GM06990 (cell line): ENCODE measurements around the gene KRTAP10-6.

Experiments used
- DNase-seq: peaks from one replicate; pipeline ENCODE4 v3.0.0-alpha.2; 2011; ENCODE audit not compliant: insufficient read length; ENCODE audit errors: extremely low read depth
- H3K27me3 ChIP-seq: replicated peaks from 2 replicates; pipeline ENCODE4 v1.6.0; 2011; ENCODE audit warnings: low read length; ENCODE audit not compliant: control insufficient read depth, insufficient read depth
- H3K36me3 ChIP-seq: 2 replicates; pipeline ENCODE4 v1.5.1; 2011; ENCODE audit warnings: low read length; ENCODE audit not compliant: control insufficient read depth, insufficient read depth
- H3K4me3 ChIP-seq: replicated peaks from 2 replicates; pipeline ENCODE4 v1.5.1; 2011; ENCODE audit warnings: low read depth, mild to moderate bottlenecking, control low read depth, low read length
- TF ChIP-seq, protein P1 (sequence below): IDR thresholded peaks from 2 replicates; pipeline ENCODE4 v1.5.1; 2011; ENCODE audit warnings: low read length, control low read depth, mild to moderate bottlenecking, inconsistent platforms; ENCODE audit not compliant: insufficient read depth, poor library complexity, severe bottlenecking

KRTAP10-6 gene

DNA sequence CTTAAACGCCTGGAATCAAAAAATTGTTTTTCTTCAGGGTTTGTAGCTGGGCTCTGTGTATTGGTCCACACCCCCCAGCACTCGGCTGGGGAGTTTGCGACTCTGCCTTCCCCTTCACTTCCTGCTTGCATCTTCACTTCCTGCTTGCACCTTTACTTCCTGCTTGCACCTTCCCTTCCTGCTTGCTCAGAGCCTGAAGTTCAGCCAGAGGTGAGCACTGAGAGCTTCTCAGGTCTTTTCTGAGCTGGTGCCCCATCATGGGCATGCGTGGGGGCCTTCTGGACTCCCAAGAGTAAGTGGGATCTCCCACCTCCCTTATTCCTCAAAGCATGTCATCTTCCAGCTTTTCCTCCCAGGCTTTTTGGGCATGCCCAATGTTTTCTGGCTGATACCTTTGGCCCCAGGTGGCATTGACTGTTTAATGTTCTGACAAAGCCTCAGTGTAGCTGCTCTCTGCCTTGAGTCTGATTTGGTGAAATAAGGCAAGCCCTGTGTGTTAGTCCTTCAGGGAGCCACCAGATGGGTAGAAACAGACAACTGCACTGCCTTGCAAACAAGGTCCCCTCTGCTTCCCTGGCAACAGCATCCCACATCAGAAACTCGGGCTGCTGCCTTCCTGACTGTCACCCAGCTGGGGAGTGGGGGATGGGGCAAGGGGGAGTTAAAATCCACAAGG is 44.5 kb downstream of the KRTAP10-6 start:
- Histone ChIP-seq H3K36me3 (no peaks in the 10 kb centered on the region), H3K4me3 (no peak overlapping the region), H3K27me3 (no peaks in the 10 kb centered on the region; the same call in 1 of the 2 replicates)
- DNase-seq, result no peak
- TF ChIP-seq, protein P1, sequence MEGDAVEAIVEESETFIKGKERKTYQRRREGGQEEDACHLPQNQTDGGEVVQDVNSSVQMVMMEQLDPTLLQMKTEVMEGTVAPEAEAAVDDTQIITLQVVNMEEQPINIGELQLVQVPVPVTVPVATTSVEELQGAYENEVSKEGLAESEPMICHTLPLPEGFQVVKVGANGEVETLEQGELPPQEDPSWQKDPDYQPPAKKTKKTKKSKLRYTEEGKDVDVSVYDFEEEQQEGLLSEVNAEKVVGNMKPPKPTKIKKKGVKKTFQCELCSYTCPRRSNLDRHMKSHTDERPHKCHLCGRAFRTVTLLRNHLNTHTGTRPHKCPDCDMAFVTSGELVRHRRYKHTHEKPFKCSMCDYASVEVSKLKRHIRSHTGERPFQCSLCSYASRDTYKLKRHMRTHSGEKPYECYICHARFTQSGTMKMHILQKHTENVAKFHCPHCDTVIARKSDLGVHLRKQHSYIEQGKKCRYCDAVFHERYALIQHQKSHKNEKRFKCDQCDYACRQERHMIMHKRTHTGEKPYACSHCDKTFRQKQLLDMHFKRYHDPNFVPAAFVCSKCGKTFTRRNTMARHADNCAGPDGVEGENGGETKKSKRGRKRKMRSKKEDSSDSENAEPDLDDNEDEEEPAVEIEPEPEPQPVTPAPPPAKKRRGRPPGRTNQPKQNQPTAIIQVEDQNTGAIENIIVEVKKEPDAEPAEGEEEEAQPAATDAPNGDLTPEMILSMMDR, result no peak

DNA sequence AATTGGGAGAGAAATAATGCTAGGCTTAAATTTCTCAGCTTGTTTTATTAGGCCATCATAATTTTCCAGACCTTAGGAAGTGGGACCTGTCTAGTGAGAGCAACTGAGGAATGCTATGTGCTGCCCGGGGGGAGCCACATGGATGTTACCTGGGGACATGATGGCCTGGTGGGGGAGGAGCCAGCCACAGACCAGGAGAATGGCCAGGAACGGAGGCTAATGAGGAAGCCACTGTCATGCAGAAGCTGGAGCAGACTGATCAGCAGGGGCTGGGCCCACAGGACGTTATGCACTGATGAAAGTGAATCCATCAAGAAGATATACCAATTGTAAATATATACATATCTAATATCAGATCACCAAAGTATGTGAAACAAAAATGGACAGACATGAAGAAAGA is 47.7 kb downstream of the KRTAP10-6 start:
- TF ChIP-seq, protein P1, result no peak
- H3K4me3 ChIP-seq, result no peak overlapping the region
- H3K27me3 ChIP-seq, result no peaks in the 10 kb centered on the region
- no peak for DNase-seq
- H3K36me3 ChIP-seq, result no peaks in the 10 kb centered on the region

DNA sequence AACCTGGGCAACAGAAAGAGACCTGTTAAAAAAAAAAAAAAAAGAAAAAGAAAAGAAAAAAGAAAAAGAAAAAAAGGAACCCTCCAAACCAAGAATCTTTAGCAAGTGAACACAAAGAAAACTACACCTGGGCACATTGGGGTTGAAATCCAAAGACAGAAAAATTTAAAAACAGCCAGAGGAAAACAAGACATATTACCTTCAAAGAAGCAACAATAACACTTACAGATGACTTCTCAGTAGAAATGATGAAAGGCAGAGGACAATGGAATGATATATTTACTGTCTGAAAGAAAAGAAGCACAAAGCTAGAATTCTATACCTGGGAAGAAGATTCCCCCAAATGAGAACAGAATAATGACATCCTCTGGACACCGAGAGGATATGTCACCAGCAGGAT is 49.6 kb downstream of the KRTAP10-6 start:
- Histone ChIP-seq H3K27me3 (no peaks in the 10 kb centered on the region), H3K36me3 (no peaks in the 10 kb centered on the region), H3K4me3 (no peak overlapping the region)
- TF ChIP-seq, protein P1, result no peak
- DNase-seq, result no peak
